Measurements from ENCODE around the gene WWOX. TPM values are rescaled to one million over a fixed set of nuclear protein-coding genes. Genes with fewer than 3 reads are reported as not detected.

WWOX gene
- polyA plus RNA-seq, 1 donor (not counting 4 experiments of a cell fraction or from before 2014, with no cell fraction given): 5.1 TPM

DNA sequence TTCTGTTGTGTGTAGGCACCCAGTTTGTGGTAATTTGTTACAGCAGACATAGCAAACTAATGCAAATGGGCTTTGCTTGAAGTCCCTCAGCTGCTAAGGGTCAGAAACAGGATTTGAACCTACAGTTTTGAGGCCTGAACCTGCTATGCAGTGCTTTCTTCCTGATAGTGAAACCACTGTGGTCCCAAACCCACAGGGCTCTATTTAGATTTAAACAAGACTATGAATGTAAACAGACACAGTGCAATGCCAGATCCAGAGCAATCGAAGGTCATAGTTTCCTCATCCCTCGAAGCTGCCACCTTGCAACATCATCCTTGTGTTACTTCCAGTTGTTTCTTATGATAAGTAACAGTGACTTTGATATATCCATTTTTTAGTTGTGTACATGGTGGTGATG is 630.2 kb downstream of the WWOX start:
- no peak for TF ChIP-seq EZH2 (IDR thresholded peaks at IDR 0.05; ENCODE audit: low read length)
- TF ChIP-seq, protein P1, sequence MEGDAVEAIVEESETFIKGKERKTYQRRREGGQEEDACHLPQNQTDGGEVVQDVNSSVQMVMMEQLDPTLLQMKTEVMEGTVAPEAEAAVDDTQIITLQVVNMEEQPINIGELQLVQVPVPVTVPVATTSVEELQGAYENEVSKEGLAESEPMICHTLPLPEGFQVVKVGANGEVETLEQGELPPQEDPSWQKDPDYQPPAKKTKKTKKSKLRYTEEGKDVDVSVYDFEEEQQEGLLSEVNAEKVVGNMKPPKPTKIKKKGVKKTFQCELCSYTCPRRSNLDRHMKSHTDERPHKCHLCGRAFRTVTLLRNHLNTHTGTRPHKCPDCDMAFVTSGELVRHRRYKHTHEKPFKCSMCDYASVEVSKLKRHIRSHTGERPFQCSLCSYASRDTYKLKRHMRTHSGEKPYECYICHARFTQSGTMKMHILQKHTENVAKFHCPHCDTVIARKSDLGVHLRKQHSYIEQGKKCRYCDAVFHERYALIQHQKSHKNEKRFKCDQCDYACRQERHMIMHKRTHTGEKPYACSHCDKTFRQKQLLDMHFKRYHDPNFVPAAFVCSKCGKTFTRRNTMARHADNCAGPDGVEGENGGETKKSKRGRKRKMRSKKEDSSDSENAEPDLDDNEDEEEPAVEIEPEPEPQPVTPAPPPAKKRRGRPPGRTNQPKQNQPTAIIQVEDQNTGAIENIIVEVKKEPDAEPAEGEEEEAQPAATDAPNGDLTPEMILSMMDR (optimal IDR thresholded peaks at IDR 0.05 in 1 of 3, IDR thresholded peaks at IDR 0.05 in 1 of 3, conservative IDR thresholded peaks at IDR 0.05 in 1 of 3; ENCODE audit: extremely low read depth in 1 of 3, insufficient read depth in 2 of 3, low read length in 3 of 3): no peak
- H3K4me3 ChIP-seq (ENCODE audit: control insufficient read depth in 2 of 3, extremely low read depth in 1 of 3, insufficient read depth in 2 of 3, low read depth in 1 of 3, low read length in 3 of 3): no peak overlapping the region
- no peak overlapping the region for H2AFZ ChIP-seq (ENCODE audit: control insufficient read depth, low read length)
- no peak overlapping the region for H3K4me2 ChIP-seq (ENCODE audit: control insufficient read depth, extremely low read depth, insufficient read depth, low read depth, low read length)
- H3K9me3 ChIP-seq (ENCODE audit: control insufficient read depth, low read depth, low read length): no peaks in the 10 kb centered on the region
- H4K20me1 ChIP-seq (ENCODE audit: control insufficient read depth, extremely low read depth, insufficient read depth, low read length): no peaks in the 10 kb centered on the region
- H3K79me2 ChIP-seq (ENCODE audit: control insufficient read depth, insufficient read depth, low read length): no peaks in the 10 kb centered on the region
- H3K27me3 ChIP-seq (ENCODE audit: control insufficient read depth, extremely low read depth, insufficient read depth, low read length): no peaks in the 10 kb centered on the region
- DNase-seq (ENCODE audit: low read depth, low spot score): no peak
- no peak overlapping the region for H3K27ac ChIP-seq (ENCODE audit: control insufficient read depth, insufficient read depth, low read length)
- no peaks in the 10 kb centered on the region for H3K36me3 ChIP-seq (ENCODE audit: control insufficient read depth in 2 of 2, extremely low read depth in 1 of 2, insufficient read depth in 2 of 2, low read length in 2 of 2)
- dilution Hi-C loops (cut with MboI; ENCODE audit: extremely low pct_ligation_motif_present, low sequenced_read_pairs): no loop called here
- peaks cover 4% of the 10 kb centered on the region for H3K4me1 ChIP-seq (ENCODE audit: control insufficient read depth, extremely low read depth, insufficient read depth, low read length)
- H3K9ac ChIP-seq (ENCODE audit: control insufficient read depth, extremely low read depth, insufficient read depth, low read length): no peak overlapping the region
- no peak for FAIRE-seq
- no peaks in the 10 kb centered on the region for H3K9me1 ChIP-seq (ENCODE audit: control insufficient read depth, extremely low read depth, insufficient read depth, low read length)

DNA sequence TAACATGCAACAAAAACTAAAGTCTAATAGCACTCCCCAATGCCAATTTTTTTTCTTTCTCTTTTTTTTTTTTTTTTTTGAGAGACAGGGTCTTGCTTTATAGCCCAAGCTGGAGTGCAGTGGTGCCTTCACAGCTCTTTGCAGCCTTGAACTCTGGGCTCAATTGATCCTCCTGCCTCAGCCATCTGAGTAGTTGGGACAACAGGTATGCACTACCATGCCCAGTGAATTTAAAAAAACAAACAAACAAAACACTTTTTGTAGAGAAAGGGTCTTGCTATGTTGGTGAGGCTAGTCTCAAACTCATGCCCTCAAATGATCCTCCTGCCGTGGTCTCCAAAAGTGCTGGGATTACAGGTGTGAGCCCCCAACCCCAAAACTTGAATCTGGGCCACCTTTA is 632.3 kb downstream of the WWOX start:
- dilution Hi-C loops (cut with MboI; ENCODE audit: extremely low pct_ligation_motif_present, low sequenced_read_pairs): no loop called here
- Histone ChIP-seq H3K27ac (ENCODE audit: control insufficient read depth, insufficient read depth, low read length) (no peak overlapping the region), H3K27me3 (ENCODE audit: control insufficient read depth, extremely low read depth, insufficient read depth, low read length) (no peaks in the 10 kb centered on the region), H3K9ac (ENCODE audit: control insufficient read depth, extremely low read depth, insufficient read depth, low read length) (no peak overlapping the region), H3K9me1 (ENCODE audit: control insufficient read depth, extremely low read depth, insufficient read depth, low read length) (no peaks in the 10 kb centered on the region), H3K4me2 (ENCODE audit: control insufficient read depth, extremely low read depth, insufficient read depth, low read depth, low read length) (no peak overlapping the region), H3K79me2 (ENCODE audit: control insufficient read depth, insufficient read depth, low read length) (no peaks in the 10 kb centered on the region), H3K4me1 (ENCODE audit: control insufficient read depth, extremely low read depth, insufficient read depth, low read length) (peaks cover 15% of the 10 kb centered on the region), H3K4me3 (ENCODE audit: control insufficient read depth in 2 of 3, extremely low read depth in 1 of 3, insufficient read depth in 2 of 3, low read depth in 1 of 3, low read length in 3 of 3) (no peak overlapping the region), H3K36me3 (ENCODE audit: control insufficient read depth in 2 of 2, extremely low read depth in 1 of 2, insufficient read depth in 2 of 2, low read length in 2 of 2) (no peaks in the 10 kb centered on the region), H4K20me1 (ENCODE audit: control insufficient read depth, extremely low read depth, insufficient read depth, low read length) (no peaks in the 10 kb centered on the region), H3K9me3 (ENCODE audit: control insufficient read depth, low read depth, low read length) (no peaks in the 10 kb centered on the region), H2AFZ (ENCODE audit: control insufficient read depth, low read length) (no peak overlapping the region)
- TF ChIP-seq EZH2 (IDR thresholded peaks at IDR 0.05; ENCODE audit: low read length): no peak
- TF ChIP-seq, protein P1 (optimal IDR thresholded peaks at IDR 0.05 in 1 of 3, IDR thresholded peaks at IDR 0.05 in 1 of 3, conservative IDR thresholded peaks at IDR 0.05 in 1 of 3; ENCODE audit: extremely low read depth in 1 of 3, insufficient read depth in 2 of 3, low read length in 3 of 3): no peak
- FAIRE-seq (no peak), DNase-seq (ENCODE audit: low read depth, low spot score) (no peak)

Measured in keratinocyte (primary cell).